Measurements from ENCODE around the gene CHGA.

The CHGA gene

DNA sequence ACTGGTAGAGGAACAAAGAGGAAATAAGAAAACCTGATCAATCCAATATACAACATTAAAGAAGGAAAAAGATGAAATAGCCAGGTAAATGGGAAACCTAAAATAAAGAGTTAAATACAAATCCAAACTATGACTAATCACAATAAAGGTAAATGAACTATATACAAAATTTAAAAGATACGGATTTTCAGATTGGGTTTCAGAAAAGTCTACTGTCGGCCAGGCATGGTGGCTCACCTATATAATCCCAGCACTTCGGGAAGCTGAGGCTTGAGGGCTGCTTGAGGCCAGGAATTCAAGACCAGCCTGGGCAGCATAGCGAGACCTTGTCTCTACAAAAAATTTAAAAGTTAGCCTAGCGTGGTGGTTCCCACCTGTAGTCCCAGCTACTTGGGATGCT, 39.9 kb upstream of the CHGA start:
- no peak for DNase-seq (ENCODE audit: low spot score)
- CTCF ChIA-PET = no interaction called here
- no peak overlapping the region for H3K27ac ChIP-seq
- TF ChIP-seq, protein P1, sequence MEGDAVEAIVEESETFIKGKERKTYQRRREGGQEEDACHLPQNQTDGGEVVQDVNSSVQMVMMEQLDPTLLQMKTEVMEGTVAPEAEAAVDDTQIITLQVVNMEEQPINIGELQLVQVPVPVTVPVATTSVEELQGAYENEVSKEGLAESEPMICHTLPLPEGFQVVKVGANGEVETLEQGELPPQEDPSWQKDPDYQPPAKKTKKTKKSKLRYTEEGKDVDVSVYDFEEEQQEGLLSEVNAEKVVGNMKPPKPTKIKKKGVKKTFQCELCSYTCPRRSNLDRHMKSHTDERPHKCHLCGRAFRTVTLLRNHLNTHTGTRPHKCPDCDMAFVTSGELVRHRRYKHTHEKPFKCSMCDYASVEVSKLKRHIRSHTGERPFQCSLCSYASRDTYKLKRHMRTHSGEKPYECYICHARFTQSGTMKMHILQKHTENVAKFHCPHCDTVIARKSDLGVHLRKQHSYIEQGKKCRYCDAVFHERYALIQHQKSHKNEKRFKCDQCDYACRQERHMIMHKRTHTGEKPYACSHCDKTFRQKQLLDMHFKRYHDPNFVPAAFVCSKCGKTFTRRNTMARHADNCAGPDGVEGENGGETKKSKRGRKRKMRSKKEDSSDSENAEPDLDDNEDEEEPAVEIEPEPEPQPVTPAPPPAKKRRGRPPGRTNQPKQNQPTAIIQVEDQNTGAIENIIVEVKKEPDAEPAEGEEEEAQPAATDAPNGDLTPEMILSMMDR (conservative IDR thresholded peaks at IDR 0.05; ENCODE audit: low read depth) = no peak
- POLR2A ChIA-PET (ENCODE audit: low non-redundant PET) = no interaction called here

DNA sequence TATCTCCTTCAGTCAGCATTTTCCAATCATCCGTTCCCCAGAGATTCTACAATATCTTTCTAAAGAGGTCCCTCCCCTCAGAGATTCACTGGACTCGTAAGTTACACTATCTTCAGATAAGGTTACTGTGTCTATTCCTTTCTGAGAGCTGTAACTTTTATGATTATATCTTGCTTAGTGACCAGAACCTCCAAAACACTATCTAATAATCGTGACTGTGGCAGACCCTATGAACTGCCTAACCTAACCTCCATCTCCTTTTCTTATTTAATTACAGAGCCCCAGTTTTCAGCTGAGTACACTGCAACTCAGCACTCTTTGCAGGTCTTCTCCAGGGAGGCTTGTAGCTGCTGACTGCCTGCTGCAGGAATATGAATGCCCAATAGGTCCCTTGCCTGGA, 38.5 kb upstream of the CHGA start:
- POLR2A ChIA-PET (ENCODE audit: low non-redundant PET) = interaction anchor here (0.5 kb wide), 1 partner anchor 276 kb away, joined by 3 read pairs; no protein-coding TSS in a partner anchor
- TF ChIP-seq, protein P1 (conservative IDR thresholded peaks at IDR 0.05; ENCODE audit: low read depth) = no peak
- H3K27ac ChIP-seq = no peak overlapping the region
- CTCF ChIA-PET = no interaction called here
- DNase-seq (ENCODE audit: low spot score) = no peak

GRCh38 chr14:92885279-92886061, 37.5 kb upstream of the CHGA start:
- no peak for DNase-seq (ENCODE audit: low spot score)
- H3K27ac ChIP-seq = no peak overlapping the region
- CTCF ChIA-PET = interaction anchor here (0.5 kb wide), 1 partner anchor 231 kb away, joined by 3 read pairs; no protein-coding TSS in a partner anchor
- TF ChIP-seq, protein P1 (conservative IDR thresholded peaks at IDR 0.05; ENCODE audit: low read depth) = no peak
- POLR2A ChIA-PET (ENCODE audit: low non-redundant PET) = no interaction called here

DNA sequence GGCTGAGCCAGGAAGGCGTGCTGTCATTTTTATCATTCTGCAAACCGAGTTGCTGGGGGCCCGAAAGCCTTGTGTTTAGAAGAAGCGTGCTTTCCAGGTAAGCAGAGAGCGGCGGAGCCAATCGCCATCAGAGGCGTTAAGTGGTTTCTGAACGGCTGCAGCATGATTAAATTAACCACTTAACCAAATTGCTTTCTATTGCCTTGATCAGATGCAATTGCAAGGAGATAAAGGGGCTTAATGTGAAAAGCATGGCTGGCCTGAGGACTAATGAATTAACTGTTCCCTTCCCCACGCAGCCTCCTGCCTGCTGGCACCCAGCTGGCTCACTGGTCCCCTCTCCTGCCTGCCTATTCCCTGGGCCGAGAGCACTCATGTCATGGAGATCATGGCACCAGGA, 36.6 kb upstream of the CHGA start:
- ChIA-PET POLR2A (ENCODE audit: low non-redundant PET) (no interaction called here), CTCF (interaction anchor here (0.7 to 0.8 kb wide), 3 partner anchors 193 to 274 kb away, joined by 3 to 6 read pairs (median 3); no protein-coding TSS in a partner anchor)
- no peak overlapping the region for H3K27ac ChIP-seq
- DNase-seq (ENCODE audit: low spot score) = no peak
- TF ChIP-seq, protein P1 (conservative IDR thresholded peaks at IDR 0.05; ENCODE audit: low read depth) = no peak

DNA sequence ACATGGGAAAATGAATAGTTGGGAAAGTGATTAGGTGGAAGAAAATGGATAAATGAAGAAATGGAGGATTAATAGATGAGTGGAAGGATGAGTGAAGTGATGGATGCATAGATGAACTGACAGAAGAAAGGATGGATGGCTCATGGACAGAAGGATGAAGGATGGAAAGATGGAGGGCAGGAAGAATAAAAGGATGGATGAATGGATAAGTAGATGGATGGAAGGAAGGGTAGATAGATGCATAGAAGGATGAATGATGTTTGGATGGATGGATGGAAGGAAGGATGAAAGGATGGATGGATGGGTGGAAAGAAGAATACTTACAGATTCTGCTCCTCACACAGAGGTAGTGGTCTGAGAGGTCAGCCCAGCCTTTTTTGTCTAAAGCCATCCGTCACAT, 35.8 kb upstream of the CHGA start:
- ChIA-PET POLR2A (ENCODE audit: low non-redundant PET) (no interaction called here), CTCF (interaction anchor here (0.7 kb wide), 2 partner anchors 192 to 226 kb away, joined by 3 to 6 read pairs; no protein-coding TSS in a partner anchor)
- no peak for DNase-seq (ENCODE audit: low spot score)
- TF ChIP-seq, protein P1 (conservative IDR thresholded peaks at IDR 0.05; ENCODE audit: low read depth) = no peak
- H3K27ac ChIP-seq = no peak overlapping the region

DNA sequence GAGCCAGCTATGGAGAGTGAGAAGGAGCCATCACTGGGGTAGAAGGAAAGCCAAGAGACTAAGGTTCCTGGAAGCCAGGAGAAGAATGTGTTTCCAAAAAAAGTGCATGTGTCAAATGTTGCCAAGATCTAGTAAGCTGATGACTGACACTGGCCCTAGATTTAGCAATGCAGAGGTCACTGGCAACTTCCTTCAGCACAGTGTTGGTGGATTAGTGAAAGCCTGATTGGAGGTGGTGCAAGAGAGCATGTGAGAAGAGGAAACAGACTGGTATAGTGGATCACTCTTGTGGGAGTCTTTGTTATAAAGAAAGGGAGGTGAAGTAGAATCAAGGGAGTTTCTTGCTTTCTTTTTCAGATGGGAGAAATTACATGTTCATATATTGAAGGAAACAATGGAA, 34.1 kb upstream of the CHGA start:
- ChIA-PET POLR2A (ENCODE audit: low non-redundant PET) (no interaction called here), CTCF (interaction anchor here (0.6 to 0.9 kb wide), 2 partner anchors 12 to 144 kb away, joined by 3 read pairs; no protein-coding TSS in a partner anchor)
- DNase-seq (ENCODE audit: low spot score) = no peak
- no peak overlapping the region for H3K27ac ChIP-seq
- TF ChIP-seq, protein P1 (conservative IDR thresholded peaks at IDR 0.05; ENCODE audit: low read depth) = no peak

All from RWPE1 (cell line).